SH-SY5Y (cell line): Measurements from ENCODE around the gene FBLIM1.

Source experiments
- GATA2 ChIP-seq: IDR thresholded peaks from 2 replicates; pipeline ENCODE4 v1.6.1; 2011; ENCODE audit warnings: mild to moderate bottlenecking, low read depth, low read length
- GATA3 ChIP-seq: IDR thresholded peaks from 2 replicates; pipeline ENCODE4 v1.6.1; 2011; ENCODE audit warnings: low read depth, mild to moderate bottlenecking, low read length, moderate library complexity

DNA sequence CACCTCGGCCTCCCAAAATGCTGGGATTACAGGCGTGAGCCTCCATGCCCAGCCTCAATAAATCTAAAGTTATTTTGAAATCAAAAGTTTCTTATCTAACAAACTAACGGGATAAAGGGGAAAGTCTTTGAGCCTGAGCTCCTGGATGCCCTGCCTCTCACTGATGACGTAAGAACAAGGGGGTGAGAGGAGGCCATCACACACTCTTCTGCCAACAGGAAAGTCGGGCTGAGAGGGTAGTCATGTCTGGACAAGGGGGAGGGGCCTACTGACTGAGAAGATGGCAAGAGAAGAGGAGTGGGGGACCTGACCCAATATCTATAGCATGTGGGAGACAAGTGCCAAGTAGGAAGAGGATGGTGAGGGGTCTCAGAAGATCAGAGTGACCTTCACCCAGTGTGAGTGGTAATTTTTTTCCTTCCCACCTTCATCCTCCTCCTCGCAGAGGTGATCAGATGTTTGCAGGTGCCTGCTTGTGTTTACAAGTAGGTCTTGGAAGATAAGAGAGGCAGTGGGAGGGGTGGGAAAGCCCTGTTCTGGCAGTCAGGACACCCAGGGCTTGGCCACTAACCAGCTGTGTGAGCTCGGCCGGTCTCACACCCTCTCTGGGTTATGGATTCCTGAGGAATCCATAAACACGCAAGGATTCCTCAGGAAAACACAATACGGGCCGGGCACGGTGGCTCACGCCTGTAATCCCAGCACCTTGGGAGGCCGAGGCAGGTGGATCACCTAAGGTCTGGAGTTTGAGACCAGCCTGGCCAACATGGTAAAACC is 39.2 kb downstream of the FBLIM1 start:
- no peak for TF ChIP-seq GATA2
- TF ChIP-seq GATA3: no peak
